Stimulated activated CD4-positive, alpha-beta T cell treated with anti-CD3 and anti-CD28 coated beads, Interleukin-12 subunit alpha, Interleukin-12 subunit beta, amount 100 ng/mL, for 48 hours (primary cell): ENCODE results near the gene HEXB.
"Not testable (repeated sequence)": the region's sequence is repeated elsewhere in the genome, so short reads cannot be mapped to it uniquely, and the experiment has no call there.

Experiments
- DNase-seq, 3 donors: peaks; one replicate each; pipeline ENCODE4 v3.0.0-alpha.2; 2020; ENCODE audit warnings: low read depth in 2 of 3, low spot score in 1 of 3

HEXB gene

DNA sequence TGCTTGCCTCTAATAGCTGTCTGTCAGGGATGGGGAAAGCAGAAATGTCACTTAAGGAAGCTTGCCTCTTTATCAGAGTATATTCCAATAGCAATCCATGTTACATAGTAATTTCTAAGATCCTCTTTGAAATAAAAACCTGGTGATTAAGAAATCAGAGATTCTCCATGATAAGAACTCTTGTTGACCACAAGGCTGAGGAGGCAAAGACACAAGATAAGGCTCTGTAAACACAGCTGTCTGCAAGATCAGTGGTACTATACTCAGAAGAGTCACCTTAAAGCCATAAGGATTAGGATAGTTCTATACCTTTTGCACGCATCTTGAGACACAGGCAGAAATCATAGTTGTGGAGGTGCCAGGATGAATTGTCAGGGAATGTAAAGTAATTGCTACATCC, 40.3 kb downstream of the HEXB start:
- DNase-seq: no peak

DNA sequence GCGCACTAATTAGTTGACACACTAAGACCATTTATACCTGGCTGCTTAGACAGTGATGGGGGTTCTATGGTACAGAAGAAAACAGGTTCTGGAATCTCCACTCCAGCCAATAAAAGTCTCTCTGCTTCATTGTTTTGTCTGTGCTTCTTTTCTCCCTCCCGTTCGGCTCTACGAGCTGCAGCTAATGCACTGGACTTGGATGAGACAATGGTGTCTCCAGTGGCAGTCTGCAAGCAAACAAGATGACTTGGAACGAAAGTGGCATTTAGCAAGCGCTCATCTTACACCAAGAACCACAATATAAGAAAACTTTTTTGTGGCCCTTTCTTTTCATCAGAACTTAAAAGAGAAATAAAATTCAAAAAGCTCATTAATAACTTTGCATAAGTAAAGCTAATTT, 51.7 kb downstream of the HEXB start:
- no peak for DNase-seq

DNA sequence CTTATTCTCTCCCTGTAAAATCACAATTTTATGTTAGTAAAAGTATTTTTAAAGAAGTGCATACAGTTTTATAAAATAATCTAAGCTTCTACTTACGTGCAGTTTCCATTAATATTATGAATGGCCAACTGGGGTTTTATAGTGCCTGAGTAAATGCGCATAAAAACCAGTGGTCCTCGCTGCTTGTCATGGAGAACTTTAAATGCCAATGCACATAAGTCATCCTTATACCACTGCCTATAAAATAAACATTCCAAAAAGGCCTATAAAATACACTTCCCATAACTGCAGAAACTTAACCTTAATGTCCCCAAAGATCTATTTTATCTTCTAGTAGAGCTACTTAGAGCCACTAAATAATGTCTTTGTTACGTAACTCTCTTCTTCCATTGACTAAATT, 53.4 kb downstream of the HEXB start:
- DNase-seq: no peak

DNA sequence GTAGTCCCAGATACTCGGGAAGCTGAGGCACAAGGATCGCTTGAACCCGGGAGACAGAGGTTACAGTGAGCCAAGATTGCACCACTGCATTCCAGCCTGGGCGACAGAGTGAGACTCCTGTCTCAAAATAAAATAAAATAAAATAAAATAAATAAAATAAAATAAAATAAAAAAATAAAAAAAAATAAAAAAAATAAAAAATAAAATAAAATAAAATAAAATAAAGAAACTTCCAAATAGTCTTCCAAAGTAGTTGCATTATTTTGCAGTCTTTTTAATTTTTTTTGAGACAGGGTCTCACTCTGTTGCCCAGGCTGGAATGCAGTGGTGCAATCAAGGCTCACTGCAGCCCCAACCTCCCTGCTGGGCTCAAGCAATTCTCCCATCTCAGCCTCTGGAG, 63.7 kb downstream of the HEXB start:
- DNase-seq: not testable (repeated sequence)

DNA sequence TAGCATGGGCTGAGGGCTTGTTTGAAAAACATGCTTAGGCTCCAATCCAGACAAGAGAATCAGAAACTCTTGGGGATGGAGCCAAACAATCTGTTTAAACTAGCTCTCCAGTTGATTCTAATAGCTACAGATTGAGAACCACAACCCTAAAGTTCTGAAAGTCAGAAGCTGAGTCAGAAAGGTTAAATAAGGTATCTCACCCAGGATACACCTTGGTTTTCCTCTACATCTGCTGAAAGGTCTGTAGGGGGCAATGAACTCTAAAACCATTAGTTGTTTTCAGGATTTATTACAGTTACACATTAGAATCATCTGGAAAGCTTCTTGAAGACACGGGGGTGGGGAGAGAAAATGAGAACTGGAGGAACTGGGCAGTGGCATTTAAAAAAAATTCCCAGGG, 76.2 kb downstream of the HEXB start:
- DNase-seq: no peak

DNA sequence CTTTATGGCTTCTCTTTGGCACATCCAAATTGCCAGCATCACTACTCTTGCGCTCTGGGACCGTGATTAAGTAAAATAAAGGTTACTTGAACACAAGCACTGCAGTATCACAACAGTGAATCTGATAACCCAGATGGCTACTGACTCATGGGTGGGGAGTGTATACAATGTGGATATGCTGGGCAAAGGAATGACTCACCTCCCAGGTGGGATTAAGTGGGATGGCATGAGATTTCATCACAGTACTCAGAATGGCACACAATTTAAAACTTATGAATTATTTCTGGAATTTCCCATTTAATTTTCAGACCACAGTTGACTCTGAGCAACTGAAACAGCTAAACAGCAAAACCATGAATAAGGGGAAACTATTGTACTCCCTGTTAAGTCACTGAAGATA, 77.6 kb downstream of the HEXB start:
- peak in 2 of 3 donors; percentile 7 to 8 for DNase-seq

DNA sequence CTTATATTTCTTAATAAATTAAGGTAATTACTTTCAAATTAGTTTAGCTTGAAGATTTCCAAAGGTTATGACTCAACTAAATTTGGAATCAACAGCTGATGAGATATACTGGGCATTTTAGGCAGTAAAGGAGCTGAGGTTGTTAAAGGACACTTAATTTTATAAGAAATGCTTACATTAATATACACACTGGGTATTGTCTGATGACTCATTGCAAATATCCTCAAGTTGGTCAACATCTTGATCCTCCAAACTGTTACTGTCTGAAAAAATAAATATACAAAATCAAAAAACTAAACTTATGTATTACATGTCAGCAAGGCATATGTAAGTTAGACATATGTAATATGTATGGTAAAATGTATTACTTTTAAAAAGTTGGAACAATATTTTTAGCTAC, 78.5 kb downstream of the HEXB start:
- no peak for DNase-seq

DNA sequence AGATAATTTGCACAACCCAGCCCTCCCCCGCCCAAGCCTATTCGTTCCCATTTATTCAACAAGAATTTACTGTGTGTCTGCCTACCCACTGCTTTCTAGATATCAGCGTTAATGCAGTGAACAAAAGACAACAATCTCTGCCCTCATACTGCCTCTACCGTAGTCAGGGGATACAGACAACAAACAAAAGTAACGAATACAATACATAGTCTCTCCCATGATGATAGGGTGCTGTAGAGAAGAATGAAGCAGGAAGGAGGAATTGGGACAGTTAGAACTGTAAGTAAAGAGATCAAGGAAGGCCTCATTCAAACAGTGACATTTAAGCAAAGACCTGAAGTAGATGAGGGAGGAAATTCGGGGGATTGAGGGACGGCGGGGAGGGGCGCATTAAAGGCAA, 80.2 kb downstream of the HEXB start:
- DNase-seq: no peak

DNA sequence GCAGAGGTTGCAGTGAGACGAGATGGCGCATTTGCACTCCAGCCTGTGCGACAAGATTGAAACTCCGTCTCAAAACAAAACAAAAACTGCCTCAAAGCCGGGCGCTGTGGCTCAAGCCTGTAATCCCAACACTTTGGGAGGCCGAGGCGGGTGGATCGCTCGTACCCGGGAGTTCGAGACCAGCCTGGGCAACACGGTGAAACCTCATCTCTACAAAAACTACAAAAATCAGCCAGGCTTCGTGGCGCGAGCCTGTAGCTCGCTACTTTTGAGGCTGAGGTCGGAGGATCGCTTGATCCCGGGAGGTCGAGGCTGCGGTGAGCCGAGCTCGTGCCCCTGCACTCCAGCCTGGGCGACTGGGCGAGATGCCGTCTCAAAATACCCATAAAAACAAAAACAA, 80.9 kb downstream of the HEXB start:
- no peak for DNase-seq

DNA sequence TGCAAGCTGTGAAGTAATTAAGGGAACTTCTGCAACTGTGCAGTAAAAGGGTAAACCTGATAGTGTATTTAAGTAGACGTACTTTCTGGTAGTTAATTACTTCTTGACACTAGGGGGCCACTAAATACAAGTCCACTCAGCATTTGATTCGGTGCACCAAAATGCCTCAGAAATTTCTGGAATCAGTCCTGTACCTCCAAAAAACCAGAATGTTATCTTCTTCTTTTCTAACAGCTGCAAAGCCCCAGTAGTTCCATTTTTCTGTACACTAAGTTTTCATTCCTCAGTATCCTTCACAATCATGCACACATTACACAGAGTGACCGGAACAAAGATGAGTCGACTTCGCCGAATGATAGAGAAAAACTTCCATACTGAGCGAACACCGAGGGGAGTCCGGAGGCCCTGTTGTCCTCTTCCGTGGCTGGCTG, 81.4 kb downstream of the HEXB start:
- peak in 1 of 3 donors; percentile 4 for DNase-seq

DNA sequence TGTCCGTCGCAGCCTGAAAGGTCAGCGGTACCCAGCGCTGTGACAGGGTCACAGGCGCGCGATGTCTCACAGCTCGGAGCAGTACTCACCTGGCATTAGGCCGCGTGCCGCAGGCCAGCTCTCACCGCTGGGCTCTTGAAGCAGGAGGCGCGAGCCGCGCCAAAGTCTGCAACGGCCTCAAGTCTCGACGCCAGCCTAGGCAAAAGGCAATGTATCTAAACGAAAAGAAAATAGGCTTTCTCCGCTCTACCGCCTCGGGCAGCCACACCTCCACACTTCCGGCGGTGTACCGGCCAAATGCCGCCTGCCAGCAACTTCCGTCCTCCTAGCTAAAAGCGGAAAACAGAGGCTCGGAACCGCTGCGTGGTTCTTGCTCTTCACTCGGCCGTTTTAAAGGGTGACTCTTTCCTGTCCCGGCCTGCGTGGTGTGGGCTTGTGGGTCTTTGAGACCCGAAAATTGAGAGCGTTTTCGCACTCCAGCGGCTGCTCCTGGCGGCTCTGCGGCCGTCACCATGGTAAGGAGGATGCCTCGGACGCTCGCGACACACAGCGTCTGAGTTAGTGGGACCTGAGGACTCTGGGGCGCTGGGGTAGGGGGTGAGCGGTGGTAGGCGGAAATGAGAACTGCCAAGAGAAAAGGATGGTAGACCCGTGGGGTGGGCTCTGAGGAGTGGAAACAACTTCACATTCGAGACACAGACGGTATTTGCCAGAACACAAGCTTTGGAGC, 82.0 kb downstream of the HEXB start, which contains the start of the genes GFM2 and NSA2:
Gene GFM2, minus strand, starts transcription at position 269 of the 730 bp plus-strand sequence. CDS start 3,375 bp downstream, outside the sequence.
Gene NSA2, plus strand, starts transcription at position 401 of the 730 bp plus-strand sequence. Its CDS starts 112 bp downstream, at position 513.
- peak; percentile 87 to 93 (median 87) for DNase-seq

DNA sequence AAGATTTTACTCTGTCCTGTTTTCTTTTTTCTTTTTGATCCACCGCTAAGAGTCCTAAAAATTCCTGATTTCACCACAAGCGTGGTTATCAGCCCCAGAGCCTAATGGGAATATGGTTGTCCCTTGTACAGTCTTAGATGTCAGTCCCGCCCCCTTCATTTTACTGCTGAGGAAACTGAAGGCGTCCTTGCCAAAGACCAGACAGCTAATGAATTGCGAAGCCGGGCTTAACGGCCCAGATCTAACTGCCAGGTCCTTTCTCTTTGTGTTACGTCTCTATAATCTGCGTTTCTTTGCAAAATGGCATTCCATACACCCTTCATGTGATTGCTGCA, 82.5 kb downstream of the HEXB start:
- peak in 1 of 3 donors; percentile 5 for DNase-seq
